ENCODE results near the gene SLC25A26.

DNA sequence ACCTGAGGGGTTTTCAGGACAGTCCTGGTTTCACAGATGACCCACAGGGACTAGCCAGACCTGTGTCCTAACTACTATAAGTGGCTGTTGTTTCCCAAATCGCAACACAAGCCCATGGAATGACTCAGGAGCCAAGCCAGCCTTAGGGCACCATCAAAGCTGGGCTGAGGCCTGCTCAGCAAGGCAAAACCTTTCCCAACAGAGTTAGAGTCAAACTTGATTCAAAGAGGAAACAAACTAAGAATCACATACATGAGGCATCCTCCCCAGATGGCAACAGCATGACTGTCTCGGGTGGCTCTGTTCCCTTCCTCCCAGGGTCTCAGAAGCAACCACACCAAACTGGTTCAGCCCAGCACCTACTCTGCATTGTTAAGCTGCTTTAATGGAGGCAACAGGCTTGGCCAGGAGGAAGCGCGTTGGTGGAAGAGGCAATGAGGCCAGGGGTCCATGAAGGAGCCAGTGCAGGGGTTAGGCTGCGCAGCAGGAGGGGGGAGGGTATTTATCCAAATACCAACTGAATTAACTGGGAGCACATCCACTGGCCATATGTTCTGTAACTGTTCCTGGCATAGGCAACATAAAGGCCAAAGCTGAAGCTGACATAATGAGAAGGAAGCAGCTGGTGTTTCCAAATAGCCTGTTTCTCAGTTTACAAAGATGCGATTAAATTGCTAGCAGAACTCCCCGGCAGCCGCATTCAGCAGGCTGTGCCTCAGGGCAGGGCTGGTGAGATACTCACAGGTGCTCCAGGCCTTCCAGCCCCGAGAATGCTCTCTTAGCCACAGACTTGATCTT, 177.6 kb downstream of the SLC25A26 start:
- TF ChIP-seq EZH2 (IDR thresholded peaks at IDR 0.05) (no peak), POLR2AphosphoS5 (IDR thresholded peaks at IDR 0.05; ENCODE audit: borderline replicate concordance, low read depth, low read length) (no peak), FOXP2 (optimal IDR thresholded peaks at IDR 0.05; ENCODE audit: control extremely low read depth, extremely low read length, insufficient read depth) (no peak)
